Measurements from ENCODE around the gene NBAS.
"Not testable (repeated sequence)": the region's sequence is repeated elsewhere in the genome, so short reads cannot be mapped to it uniquely, and the experiment has no call there.

The NBAS gene

DNA sequence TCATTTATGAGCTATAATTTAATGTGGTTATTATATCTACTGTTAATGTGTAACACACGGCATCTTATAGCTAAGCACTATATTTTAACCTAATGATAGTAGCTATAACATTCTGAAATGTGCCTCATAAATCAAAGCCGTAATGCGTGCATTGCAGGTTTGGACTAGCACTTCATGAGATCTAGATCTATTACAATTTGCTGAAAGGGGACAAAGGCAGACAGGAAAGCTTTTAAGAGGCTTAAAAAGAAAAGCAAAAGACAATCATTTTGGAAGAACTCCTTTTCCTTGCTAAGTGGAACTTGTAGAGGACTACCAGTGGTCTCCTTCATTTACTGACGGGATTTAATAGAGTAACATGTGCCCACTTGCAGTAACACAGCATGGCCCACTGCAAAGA is 213.1 kb downstream of the NBAS start:
- no peak overlapping the region for H3K4me3 ChIP-seq (ENCODE audit: low read depth, low read length)
- no peaks in the 10 kb centered on the region for H3K4me1 ChIP-seq (ENCODE audit: control insufficient read depth, insufficient read depth, low read length, unreplicated experiment)
- H3K27me3 ChIP-seq (ENCODE audit: insufficient read depth, low read length): no peaks in the 10 kb centered on the region
- H2AFZ ChIP-seq (ENCODE audit: low read length, unreplicated experiment): no peak overlapping the region
- H3K27ac ChIP-seq (ENCODE audit: low read depth, low read length): no peak overlapping the region
- 0 out of 2 replicates have a peak, but pooled peaks cover 9% of the 10 kb centered on the region for H3K36me3 ChIP-seq (ENCODE audit: insufficient read depth, low read length)
- no peaks in the 10 kb centered on the region for H3K79me2 ChIP-seq (ENCODE audit: control insufficient read depth, insufficient read depth, low read length, unreplicated experiment)

DNA sequence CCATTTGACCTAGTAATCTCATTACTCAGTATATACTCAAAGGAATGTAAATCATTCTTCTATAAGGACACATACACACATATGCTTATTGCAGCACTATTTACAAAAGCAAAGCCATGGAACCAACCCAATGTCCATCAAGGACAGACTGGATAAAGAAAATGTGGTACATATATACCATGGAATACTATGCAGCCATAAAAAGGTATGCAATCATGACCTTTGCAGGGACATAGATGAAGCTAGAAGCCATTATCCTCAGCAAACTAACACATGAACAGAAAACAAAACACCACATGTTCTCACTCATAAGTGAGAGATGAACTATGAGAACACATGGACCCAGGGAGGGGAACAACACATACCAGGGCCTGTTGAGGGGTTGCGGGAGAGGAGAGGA is 214.5 kb downstream of the NBAS start:
- Histone ChIP-seq H3K36me3 (ENCODE audit: insufficient read depth, low read length) (0 out of 2 replicates have a peak, but pooled peaks cover 9% of the 10 kb centered on the region), H3K79me2 (ENCODE audit: control insufficient read depth, insufficient read depth, low read length, unreplicated experiment) (no peaks in the 10 kb centered on the region), H3K27ac (ENCODE audit: low read depth, low read length) (no peak overlapping the region), H3K27me3 (ENCODE audit: insufficient read depth, low read length) (no peaks in the 10 kb centered on the region), H2AFZ (ENCODE audit: low read length, unreplicated experiment) (no peak overlapping the region), H3K4me1 (ENCODE audit: control insufficient read depth, insufficient read depth, low read length, unreplicated experiment) (no peaks in the 10 kb centered on the region), H3K4me3 (ENCODE audit: low read depth, low read length) (no peak overlapping the region)

DNA sequence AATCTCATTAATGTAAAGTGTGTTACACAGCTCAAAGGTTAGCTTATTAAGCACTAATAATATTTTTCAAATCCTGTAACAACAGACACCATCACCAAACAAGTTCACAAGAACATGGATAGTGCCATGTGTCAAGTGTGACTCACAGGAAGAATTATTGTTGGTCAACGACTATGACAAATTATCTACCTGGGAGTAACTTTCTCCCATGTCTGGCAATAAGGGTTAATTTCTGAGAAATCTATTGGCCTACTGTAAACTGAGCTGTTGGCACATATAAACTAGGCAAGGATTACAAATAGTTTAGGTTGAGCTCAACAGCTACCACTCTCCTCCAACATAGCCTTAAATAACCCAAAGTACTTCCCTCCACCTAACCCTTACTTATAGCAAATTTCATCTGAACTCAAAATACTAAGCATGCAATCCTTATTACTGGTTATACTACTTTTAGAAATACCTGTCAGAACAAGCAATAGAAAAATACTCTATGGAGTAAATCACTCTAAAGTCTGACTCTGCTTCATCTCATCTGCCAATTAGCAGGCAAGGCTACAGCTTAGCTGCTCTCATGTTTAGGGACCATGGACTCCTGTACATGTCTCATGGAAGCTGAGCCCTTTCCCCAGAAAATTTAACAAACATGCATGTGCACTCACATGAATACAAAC is 223.0 kb downstream of the NBAS start:
- no peak overlapping the region for H2AFZ ChIP-seq (ENCODE audit: low read length, unreplicated experiment)
- H3K79me2 ChIP-seq (ENCODE audit: control insufficient read depth, insufficient read depth, low read length, unreplicated experiment): no peaks in the 10 kb centered on the region
- no peak overlapping the region for H3K4me3 ChIP-seq (ENCODE audit: low read depth, low read length)
- no peaks in the 10 kb centered on the region for H3K27me3 ChIP-seq (ENCODE audit: insufficient read depth, low read length)
- no peak overlapping the region for H3K27ac ChIP-seq (ENCODE audit: low read depth, low read length)
- H3K36me3 ChIP-seq (ENCODE audit: insufficient read depth, low read length): no peaks in the 10 kb centered on the region
- peaks cover 7% of the 10 kb centered on the region for H3K4me1 ChIP-seq (ENCODE audit: control insufficient read depth, insufficient read depth, low read length, unreplicated experiment)

DNA sequence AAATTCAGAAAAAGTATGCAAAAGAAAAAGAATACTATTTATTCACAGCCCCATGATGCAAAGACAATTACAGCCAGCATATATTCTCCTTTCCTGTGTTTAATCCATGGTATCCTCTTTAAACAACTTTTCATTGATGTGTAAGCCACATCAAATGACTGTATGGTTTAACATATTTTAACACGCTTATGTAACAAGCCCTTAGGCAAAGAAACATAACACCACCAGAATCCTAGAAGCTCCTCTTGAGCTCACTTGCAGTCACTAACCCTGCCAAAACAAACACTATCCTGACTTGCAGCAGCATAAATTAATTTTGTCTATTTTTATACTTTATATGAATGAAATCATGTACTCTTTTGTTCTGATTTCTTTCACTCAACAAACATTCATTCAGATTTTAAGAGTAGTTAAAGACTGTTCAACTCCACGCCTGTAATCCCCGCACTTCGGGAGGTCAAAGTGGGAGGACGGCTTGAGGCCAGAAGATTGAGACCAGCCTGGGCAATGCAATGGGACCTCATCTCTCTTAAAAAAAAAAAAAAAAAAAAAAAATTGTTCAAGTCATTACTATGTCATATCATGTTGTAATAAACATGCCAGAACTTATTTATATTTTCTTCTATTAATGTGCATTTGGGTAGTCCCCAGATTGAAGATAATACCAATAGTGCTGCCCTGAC is 226.3 kb downstream of the NBAS start:
- Histone ChIP-seq H3K79me2 (ENCODE audit: control insufficient read depth, insufficient read depth, low read length, unreplicated experiment) (no peaks in the 10 kb centered on the region), H3K27me3 (ENCODE audit: insufficient read depth, low read length) (no peaks in the 10 kb centered on the region), H3K4me1 (ENCODE audit: control insufficient read depth, insufficient read depth, low read length, unreplicated experiment) (peaks cover 7% of the 10 kb centered on the region), H3K4me3 (ENCODE audit: low read depth, low read length) (no peak overlapping the region), H3K36me3 (ENCODE audit: insufficient read depth, low read length) (0 out of 2 replicates have a peak, but pooled peaks cover 4% of the 10 kb centered on the region), H3K27ac (ENCODE audit: low read depth, low read length) (no peak overlapping the region), H2AFZ (ENCODE audit: low read length, unreplicated experiment) (no peak overlapping the region)

DNA sequence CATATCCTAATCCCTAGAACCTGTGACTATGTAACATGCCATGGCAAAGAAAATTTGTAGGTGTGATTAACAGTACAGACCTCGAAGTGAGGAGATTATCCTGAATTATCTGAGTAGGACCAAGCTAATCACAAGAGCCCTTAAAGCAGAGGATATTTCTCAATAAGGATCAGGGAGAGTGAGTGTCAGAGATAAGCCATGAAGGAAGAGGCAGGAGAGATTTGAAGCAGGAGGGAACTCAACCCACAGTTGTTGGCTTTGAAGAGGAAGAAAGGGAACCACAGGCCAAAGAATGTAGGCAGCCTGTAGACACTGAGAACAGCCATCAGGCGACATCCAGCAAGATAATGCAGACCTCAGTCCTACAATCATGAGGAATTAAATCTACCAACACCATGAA is 229.3 kb downstream of the NBAS start:
- Histone ChIP-seq H3K27me3 (ENCODE audit: insufficient read depth, low read length) (no peaks in the 10 kb centered on the region), H3K4me1 (ENCODE audit: control insufficient read depth, insufficient read depth, low read length, unreplicated experiment) (no peaks in the 10 kb centered on the region), H3K4me3 (ENCODE audit: low read depth, low read length) (no peak overlapping the region), H3K79me2 (ENCODE audit: control insufficient read depth, insufficient read depth, low read length, unreplicated experiment) (no peaks in the 10 kb centered on the region), H2AFZ (ENCODE audit: low read length, unreplicated experiment) (no peak overlapping the region), H3K36me3 (ENCODE audit: insufficient read depth, low read length) (peaks cover 9% of the 10 kb centered on the region; the same call in 1 of the 2 replicates), H3K27ac (ENCODE audit: low read depth, low read length) (no peak overlapping the region)

DNA sequence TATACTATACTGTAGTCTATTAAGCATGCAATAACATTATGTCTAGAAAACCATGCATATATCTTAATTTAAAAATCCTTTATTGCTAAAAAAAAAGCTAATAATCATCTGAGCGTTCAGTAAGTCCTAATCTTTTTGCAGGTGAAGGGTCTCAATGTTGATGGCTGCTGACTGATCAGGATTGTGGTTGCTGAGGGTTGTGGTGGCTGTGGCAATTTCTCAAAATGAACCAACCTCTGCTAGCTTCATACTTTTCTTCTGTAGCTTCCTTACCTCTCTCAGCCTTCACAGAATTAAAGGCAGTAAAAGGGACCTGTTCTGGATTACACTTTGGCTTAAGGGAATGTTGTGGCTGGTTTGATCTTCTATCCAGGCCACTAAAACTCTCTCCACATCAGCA is 235.8 kb downstream of the NBAS start:
- Histone ChIP-seq H3K79me2 (ENCODE audit: control insufficient read depth, insufficient read depth, low read length, unreplicated experiment) (no peaks in the 10 kb centered on the region), H2AFZ (ENCODE audit: low read length, unreplicated experiment) (no peak overlapping the region), H3K36me3 (ENCODE audit: insufficient read depth, low read length) (peaks cover 6% of the 10 kb centered on the region; the same call in 1 of the 2 replicates), H3K4me3 (ENCODE audit: low read depth, low read length) (no peak overlapping the region), H3K27ac (ENCODE audit: low read depth, low read length) (no peak overlapping the region), H3K27me3 (ENCODE audit: insufficient read depth, low read length) (no peaks in the 10 kb centered on the region), H3K4me1 (ENCODE audit: control insufficient read depth, insufficient read depth, low read length, unreplicated experiment) (no peaks in the 10 kb centered on the region)

DNA sequence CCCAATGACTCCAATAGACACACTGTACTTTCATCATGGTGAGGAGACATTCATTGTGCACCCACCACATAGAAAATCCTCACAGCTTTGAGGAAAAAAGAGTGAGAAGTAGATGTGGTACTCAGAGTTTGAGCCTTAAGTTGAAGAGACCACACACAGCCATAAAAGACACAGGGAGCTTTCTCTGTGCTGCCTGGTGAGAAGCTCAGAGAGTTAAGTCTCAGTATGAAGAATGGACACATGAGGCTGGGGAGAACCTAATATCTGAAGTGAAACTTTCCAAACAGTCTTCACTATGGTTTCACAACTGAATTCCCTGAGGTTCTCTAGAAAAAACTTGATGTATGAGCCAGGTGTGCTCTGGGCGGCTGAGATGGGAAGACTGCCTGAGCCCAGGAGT is 237.9 kb downstream of the NBAS start:
- Histone ChIP-seq H3K36me3 (ENCODE audit: insufficient read depth, low read length) (0 out of 2 replicates have a peak, but pooled peaks cover 5% of the 10 kb centered on the region), H3K27ac (ENCODE audit: low read depth, low read length) (no peak overlapping the region), H3K4me3 (ENCODE audit: low read depth, low read length) (no peak overlapping the region), H3K27me3 (ENCODE audit: insufficient read depth, low read length) (no peaks in the 10 kb centered on the region), H2AFZ (ENCODE audit: low read length, unreplicated experiment) (no peak overlapping the region), H3K79me2 (ENCODE audit: control insufficient read depth, insufficient read depth, low read length, unreplicated experiment) (no peaks in the 10 kb centered on the region), H3K4me1 (ENCODE audit: control insufficient read depth, insufficient read depth, low read length, unreplicated experiment) (no peaks in the 10 kb centered on the region)

DNA sequence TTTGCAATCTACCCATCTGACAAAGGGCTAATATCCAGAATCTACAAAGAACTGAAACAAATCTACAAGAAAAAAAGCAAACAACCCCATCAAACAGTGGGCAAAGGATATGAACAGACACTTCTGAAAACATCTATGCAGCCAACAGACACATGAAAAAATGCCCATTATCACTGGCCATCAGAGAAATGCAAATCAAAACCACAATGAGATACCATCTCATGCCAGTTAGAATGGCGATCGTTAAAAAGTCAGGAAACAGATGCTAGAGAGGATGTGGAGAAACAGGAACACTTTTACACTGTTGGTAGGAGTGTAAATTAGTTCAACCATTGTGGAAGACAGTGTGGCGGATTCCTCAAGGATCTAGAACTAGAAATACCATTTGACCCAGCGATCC is 239.7 kb downstream of the NBAS start:
- H3K79me2 ChIP-seq (ENCODE audit: control insufficient read depth, insufficient read depth, low read length, unreplicated experiment); H3K4me3 ChIP-seq (ENCODE audit: low read depth, low read length); H3K27ac ChIP-seq (ENCODE audit: low read depth, low read length); H3K4me1 ChIP-seq (ENCODE audit: control insufficient read depth, insufficient read depth, low read length, unreplicated experiment); H2AFZ ChIP-seq (ENCODE audit: low read length, unreplicated experiment); H3K36me3 ChIP-seq (ENCODE audit: insufficient read depth, low read length); H3K27me3 ChIP-seq (ENCODE audit: insufficient read depth, low read length): not testable (repeated sequence)

DNA sequence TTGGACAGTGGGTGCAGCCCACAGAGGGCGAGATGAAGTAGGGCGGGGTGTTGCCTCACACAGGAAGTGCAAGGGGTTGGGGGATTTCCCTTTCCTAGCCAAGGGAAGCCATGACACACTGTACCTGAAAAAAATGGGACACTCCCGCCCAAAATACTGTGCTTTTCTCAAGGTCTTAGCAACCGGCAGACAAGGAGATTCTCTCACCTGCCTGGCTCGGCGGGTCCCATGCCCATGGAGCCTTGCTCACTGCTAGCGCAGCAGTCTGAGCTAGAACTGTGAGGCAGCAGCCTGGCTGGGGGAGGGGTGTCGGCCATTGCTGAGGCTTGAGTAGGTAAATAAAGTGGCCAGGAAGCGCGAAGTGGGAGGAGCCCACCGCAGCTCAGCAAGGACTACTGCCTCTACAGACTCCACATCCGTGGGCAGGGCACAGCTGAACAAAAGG is 244.7 kb downstream of the NBAS start:
- no peaks in the 10 kb centered on the region for H3K4me1 ChIP-seq (ENCODE audit: control insufficient read depth, insufficient read depth, low read length, unreplicated experiment)
- no peaks in the 10 kb centered on the region for H3K79me2 ChIP-seq (ENCODE audit: control insufficient read depth, insufficient read depth, low read length, unreplicated experiment)
- H3K36me3 ChIP-seq (ENCODE audit: insufficient read depth, low read length): no peaks in the 10 kb centered on the region; the same call in 1 of the 2 replicates
- H3K27me3 ChIP-seq (ENCODE audit: insufficient read depth, low read length): no peaks in the 10 kb centered on the region
- no peak overlapping the region for H3K27ac ChIP-seq (ENCODE audit: low read depth, low read length)
- H2AFZ ChIP-seq (ENCODE audit: low read length, unreplicated experiment): no peak overlapping the region
- no peak overlapping the region for H3K4me3 ChIP-seq (ENCODE audit: low read depth, low read length)

DNA sequence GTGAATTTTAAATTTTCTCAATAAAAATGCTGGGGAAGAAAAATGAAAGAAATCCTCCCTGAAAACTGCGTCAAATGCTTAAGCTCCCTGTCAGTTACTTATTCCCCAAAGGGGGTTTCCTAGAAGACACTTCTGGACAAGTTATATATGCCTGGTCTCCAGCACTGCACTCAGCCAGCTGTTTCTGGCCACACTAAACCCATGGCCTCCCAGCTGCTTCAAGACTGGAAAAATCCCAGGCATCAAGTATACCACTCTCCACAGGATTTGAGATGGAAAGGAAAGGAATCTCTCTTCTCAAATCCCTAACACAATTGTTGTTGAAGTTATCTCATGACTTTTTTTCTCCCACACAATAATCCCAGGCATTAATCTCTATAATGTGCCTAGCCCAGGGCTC is 245.7 kb downstream of the NBAS start:
- no peaks in the 10 kb centered on the region; the same call in 1 of the 2 replicates for H3K36me3 ChIP-seq (ENCODE audit: insufficient read depth, low read length)
- H3K79me2 ChIP-seq (ENCODE audit: control insufficient read depth, insufficient read depth, low read length, unreplicated experiment): no peaks in the 10 kb centered on the region
- H3K4me3 ChIP-seq (ENCODE audit: low read depth, low read length): no peak overlapping the region
- no peak overlapping the region for H3K27ac ChIP-seq (ENCODE audit: low read depth, low read length)
- no peaks in the 10 kb centered on the region for H3K4me1 ChIP-seq (ENCODE audit: control insufficient read depth, insufficient read depth, low read length, unreplicated experiment)
- no peak overlapping the region for H2AFZ ChIP-seq (ENCODE audit: low read length, unreplicated experiment)
- no peaks in the 10 kb centered on the region for H3K27me3 ChIP-seq (ENCODE audit: insufficient read depth, low read length)

DNA sequence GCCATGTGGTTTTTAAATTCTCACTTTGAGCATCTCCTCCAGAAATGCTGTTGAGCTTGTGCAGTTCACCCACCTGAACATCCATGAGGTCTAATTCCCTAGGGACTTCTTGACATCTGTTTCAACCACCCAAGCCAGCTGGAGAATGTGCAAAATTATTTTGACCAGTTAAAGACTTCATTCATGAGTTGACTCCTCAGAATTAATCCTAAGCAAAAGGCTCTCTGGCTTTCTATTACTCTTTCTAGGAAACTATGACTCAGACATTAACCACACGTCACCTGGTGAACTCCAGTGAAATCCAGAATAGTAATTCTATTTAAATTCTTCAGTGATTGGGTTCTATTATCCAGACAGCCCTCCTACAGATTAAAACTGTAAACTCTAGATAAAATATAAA is 247.5 kb downstream of the NBAS start:
- Histone ChIP-seq H3K36me3 (ENCODE audit: insufficient read depth, low read length) (no peaks in the 10 kb centered on the region; the same call in 1 of the 2 replicates), H3K4me3 (ENCODE audit: low read depth, low read length) (no peak overlapping the region), H3K79me2 (ENCODE audit: control insufficient read depth, insufficient read depth, low read length, unreplicated experiment) (no peaks in the 10 kb centered on the region), H2AFZ (ENCODE audit: low read length, unreplicated experiment) (no peak overlapping the region), H3K27me3 (ENCODE audit: insufficient read depth, low read length) (no peaks in the 10 kb centered on the region), H3K4me1 (ENCODE audit: control insufficient read depth, insufficient read depth, low read length, unreplicated experiment) (no peaks in the 10 kb centered on the region), H3K27ac (ENCODE audit: low read depth, low read length) (no peak overlapping the region)

All from ACC112 (cell line).